NOMO-1 treated with dmso at 0.1 percent for 144 hours (cell line): ENCODE data around the gene SEC61B.

Experiments used
- DNase-seq: peaks from one replicate; lab custom pipeline; 2025; ENCODE audit not compliant: unreplicated experiment; lab: John Stamatoyannopoulos, UW

Gene SEC61B

GRCh38 chr9:99269416-99269815, 47.3 kb downstream of the SEC61B start:
- DNase-seq = no peak

- no peak for DNase-seq
Observed at GRCh38 chr9:99270491-99270890, 48.4 kb downstream of the SEC61B start.

- DNase-seq = no peak
Observed at GRCh38 chr9:99272836-99273235, 50.8 kb downstream of the SEC61B start.

DNA sequence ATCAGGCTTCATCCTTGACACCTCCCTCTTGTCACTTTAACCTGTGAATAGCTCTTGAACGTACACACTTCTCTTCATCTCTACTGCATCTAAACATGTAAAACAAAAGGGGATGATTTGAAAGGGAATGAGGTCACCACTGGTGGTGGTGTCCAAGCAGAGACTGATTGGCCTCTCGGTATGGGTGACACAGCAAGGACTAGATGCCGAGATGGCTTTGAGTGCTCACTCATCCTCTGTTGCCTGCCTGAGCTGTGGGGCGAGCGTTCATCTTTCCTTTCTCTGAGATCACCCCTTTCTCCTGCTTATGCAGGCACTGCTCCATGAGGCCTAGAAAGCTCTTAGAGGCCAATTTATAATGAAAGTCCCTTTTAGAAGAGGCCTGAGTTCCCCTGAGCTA, 51.9 kb downstream of the SEC61B start:
- no peak for DNase-seq

GRCh38 chr9:99274495-99274894, 52.4 kb downstream of the SEC61B start:
- DNase-seq = no peak
